HG03045 (cell line): ENCODE results near the gene TSPAN2.
"Not testable (repeated sequence)": the region's sequence is repeated elsewhere in the genome, so short reads cannot be mapped to it uniquely, and the experiment has no call there.

Experiments
- ATAC-seq: cut with Tn5 transposase; IDR thresholded peaks from one replicate; pipeline ENCODE4 v1.9.1; 2021; ENCODE audit warnings: mild to moderate bottlenecking, moderate library complexity; ENCODE audit not compliant: unreplicated experiment

The TSPAN2 gene

DNA sequence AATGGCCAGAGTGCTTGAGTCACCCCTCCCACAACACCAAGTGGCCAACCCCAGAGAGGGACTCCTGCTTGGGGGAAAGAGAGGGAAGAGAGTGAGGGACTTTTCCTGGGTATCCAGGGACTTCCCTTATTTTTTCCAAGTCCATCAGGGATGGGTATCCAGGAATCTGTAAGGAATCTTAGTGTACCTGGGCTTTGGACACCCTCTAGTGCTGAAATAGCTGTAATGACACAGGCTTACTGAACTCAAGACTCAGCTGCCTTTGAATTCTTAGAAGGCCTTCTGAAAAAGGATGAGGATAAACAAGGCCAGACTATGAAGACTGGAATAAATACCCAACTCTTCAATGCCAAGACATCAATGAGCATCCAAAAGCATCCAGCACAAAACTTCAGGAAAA, 47.6 kb downstream of the TSPAN2 start:
- ATAC-seq: no peak

GRCh38 chr1:115040501-115040900, 48.8 kb downstream of the TSPAN2 start:
- ATAC-seq: no peak

- no peak for ATAC-seq
Measured at GRCh38 chr1:115036814-115037507, 52.3 kb downstream of the TSPAN2 start.

- no peak for ATAC-seq
Measured at GRCh38 chr1:115035652-115036051, 53.7 kb downstream of the TSPAN2 start.

GRCh38 chr1:115031595-115031994, 57.7 kb downstream of the TSPAN2 start:
- no peak for ATAC-seq

DNA sequence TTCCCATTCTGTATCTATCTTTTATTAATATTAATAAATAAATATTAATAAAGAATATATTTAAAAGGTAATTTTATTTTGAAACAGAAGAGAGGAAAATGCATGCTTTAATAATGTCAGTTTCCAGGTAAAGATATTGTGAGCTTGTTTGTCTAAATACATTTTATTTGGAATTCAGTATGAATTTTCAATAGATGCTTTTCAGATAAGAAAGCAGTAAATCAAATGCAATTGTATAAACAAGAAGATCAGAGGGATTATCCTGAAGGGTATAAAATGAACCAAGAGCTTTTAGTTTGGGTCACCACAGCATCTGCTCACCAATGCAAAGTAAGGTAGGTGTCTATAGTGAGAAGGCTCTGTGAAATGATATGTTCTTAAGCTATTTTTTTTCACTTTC, 59.8 kb downstream of the TSPAN2 start, which contains the start of gene TSHB:
TSHB (plus strand) TSS at position 301 of the 400 bp plus-strand sequence. CDS start 3,537 bp downstream, outside the sequence.
- no peak for ATAC-seq

DNA sequence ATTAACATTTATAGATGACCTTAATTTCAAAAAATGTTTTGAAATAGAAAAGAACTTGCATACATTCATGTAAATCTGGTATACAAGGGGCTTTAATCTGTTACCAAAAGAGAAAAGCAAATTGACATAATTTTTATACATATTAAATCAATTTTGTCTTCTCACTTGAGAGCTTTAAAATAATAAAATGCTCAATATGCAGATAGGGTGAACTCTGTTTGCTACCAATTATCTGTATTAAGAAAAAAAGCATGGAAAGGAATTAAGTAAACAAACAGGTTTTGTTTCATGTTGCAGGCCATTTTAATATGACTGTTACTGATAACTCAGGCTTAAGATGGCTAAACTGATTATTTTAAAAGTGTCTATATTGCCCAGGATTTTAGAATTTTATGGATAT, 65.7 kb downstream of the TSPAN2 start:
- ATAC-seq: no peak

GRCh38 chr1:115021145-115021544, 68.2 kb downstream of the TSPAN2 start:
- no peak for ATAC-seq

DNA sequence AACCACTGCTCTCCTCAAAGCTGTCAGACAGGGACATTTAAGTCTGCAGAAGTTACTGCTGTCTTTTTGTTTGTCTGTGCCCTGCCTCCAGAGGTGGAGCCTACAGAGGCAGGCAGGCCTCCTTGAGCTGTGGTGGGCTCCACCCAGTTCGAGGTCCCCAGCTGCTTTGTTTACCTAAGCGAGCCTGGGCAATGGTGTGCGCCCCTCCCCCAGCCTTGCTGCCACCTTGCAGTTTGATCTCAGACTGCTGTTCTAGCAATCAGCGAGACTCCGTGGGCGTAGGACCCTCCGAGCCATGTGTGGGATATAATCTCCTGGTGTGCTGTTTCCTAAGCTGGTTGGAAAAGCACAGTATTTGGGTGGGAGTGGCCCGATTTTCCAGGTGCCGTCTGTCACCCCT, 69.8 kb downstream of the TSPAN2 start:
- ATAC-seq: not testable (repeated sequence)

GRCh38 chr1:115013792-115014191, 75.5 kb downstream of the TSPAN2 start:
- ATAC-seq: no peak

DNA sequence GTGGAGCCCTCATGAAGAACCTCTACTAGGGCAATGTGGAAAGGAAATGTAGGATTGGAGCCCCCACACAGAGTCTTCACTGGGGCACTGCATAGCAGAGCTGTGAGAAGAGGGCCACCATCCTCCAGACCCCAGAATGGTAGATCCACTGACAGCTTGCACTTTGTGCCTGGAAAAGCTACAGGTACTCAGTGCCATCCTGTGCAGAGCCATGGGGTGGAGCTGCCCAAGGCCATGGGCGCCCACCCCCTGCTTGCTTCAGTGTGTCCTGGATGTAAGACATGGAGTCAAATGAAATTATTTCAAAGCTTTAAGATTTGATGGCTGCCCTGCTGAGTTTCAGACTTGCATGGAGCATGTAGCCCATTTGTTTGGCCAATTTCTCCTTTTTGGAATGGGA, 76.9 kb downstream of the TSPAN2 start:
- no peak for ATAC-seq

GRCh38 chr1:115012006-115012405, 77.3 kb downstream of the TSPAN2 start:
- no peak for ATAC-seq

- no peak for ATAC-seq
Measured at GRCh38 chr1:115006191-115006590, 83.1 kb downstream of the TSPAN2 start.
